Measurements from ENCODE around the gene NUP188. TPM values are rescaled to one million over a fixed set of nuclear protein-coding genes. Genes with fewer than 3 reads are reported as not detected.
"Not testable (repeated sequence)": the region's sequence is repeated elsewhere in the genome, so short reads cannot be mapped to it uniquely, and the experiment has no call there.

Gene NUP188
- total RNA-seq, 2 donors from 2014 or later = 75.7 to 106 TPM

DNA sequence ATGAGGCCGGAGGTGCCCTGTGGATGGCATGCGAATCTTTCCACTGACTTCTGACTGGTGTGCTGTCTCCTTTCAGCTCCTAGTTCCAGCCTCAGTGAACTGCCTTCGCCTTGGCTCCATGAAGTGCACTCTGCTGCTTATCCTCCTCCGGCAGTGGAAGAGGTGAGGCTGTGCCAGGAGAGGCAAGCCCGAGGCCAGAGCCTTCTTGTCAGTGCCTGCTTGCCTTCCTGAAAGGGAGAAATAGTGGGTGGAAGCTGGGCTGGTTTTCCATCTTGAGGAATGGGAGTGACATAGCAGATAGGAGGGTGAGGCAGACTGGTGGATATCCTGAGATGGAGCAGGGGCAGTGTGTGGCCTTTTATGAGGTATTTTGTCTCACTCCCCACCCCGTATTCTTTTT, 51.0 kb downstream of the NUP188 start:
- H3K4me1 ChIP-seq (ENCODE audit: control insufficient read depth in 1 of 2, low read depth in 2 of 2) = no peaks in the 10 kb centered on the region
- H3K27ac ChIP-seq = no peak overlapping the region
- no peak overlapping the region for H3K4me3 ChIP-seq
- H3K9me3 ChIP-seq = no peaks in the 10 kb centered on the region
- H3K36me3 ChIP-seq = peaks cover 80% of the 10 kb centered on the region
- H3K27me3 ChIP-seq (replicated peaks; ENCODE audit: insufficient read depth) = no peaks in the 10 kb centered on the region
- ATAC-seq (ENCODE audit: insufficient number of reproducible peaks, low FRiP score, low read depth) (no peak), DNase-seq (ENCODE audit: low spot score) (no peak)
- TF ChIP-seq, protein P1, sequence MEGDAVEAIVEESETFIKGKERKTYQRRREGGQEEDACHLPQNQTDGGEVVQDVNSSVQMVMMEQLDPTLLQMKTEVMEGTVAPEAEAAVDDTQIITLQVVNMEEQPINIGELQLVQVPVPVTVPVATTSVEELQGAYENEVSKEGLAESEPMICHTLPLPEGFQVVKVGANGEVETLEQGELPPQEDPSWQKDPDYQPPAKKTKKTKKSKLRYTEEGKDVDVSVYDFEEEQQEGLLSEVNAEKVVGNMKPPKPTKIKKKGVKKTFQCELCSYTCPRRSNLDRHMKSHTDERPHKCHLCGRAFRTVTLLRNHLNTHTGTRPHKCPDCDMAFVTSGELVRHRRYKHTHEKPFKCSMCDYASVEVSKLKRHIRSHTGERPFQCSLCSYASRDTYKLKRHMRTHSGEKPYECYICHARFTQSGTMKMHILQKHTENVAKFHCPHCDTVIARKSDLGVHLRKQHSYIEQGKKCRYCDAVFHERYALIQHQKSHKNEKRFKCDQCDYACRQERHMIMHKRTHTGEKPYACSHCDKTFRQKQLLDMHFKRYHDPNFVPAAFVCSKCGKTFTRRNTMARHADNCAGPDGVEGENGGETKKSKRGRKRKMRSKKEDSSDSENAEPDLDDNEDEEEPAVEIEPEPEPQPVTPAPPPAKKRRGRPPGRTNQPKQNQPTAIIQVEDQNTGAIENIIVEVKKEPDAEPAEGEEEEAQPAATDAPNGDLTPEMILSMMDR (IDR thresholded peaks at IDR 0.05) = no peak

DNA sequence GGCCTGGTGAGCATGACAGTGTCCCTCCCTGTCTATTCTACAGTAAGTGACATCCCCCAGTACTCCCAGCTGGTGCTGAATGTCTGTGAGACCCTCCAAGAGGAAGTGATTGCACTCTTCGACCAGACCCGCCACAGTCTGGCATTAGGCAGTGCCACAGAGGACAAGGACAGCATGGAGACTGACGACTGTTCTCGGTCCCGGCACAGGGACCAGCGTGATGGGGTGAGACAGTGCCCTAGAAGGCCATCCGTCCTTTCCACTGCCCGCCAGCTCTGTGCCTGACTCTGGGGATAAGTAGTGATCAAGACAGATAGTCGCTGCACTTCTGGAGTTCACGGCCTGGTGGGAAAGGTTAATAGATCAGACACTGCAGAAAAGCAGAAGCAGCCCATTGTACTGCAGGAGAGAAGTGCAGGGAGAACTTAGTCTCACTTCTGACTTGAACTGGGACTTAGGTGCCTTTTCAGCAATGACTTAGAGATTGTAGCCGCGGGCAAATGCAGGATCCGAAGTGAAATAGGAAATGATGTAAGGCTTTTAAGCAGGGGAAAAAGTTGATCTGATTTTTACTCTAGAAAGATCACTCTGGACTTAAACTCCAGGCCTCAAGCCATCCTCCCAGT, 52.2 kb downstream of the NUP188 start:
- DNase-seq (ENCODE audit: low spot score) = no peak

DNA sequence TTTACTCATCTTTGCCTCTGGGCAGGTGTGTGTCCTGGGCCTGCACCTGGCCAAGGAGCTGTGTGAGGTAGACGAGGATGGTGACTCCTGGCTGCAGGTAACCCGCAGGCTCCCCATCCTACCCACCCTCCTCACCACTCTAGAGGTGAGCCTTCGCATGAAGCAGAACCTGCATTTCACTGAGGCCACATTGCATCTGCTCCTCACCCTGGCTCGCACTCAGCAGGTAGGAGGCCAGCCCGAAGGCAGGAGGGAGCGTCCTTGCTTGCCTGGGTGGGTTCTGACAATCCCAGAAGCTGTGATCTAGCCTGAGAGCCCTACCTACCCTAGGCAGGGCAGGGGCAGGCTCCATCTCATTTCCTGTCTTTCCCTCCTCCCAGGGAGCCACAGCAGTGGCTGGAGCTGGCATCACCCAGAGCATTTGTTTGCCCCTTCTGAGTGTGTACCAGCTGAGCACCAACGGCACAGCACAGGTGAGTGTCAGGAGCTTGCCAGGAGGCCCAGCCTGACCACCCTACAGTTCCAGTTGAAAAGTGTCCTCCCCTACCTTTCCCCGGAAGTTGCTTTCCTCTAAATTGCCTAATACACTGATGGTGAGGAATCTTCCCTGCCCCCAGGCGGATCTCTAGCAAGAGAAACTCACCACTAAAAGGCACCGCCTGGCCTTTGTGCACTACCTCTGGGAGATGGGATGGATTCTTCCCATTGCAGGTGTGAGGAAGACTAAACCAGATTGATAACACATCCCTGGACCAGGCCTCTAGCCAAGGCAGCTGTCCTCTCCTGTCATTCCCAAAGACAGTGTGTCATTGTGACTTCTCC, 54.2 kb downstream of the NUP188 start:
- Histone ChIP-seq H3K27me3 (replicated peaks; ENCODE audit: insufficient read depth) (no peaks in the 10 kb centered on the region), H3K4me1 (ENCODE audit: control insufficient read depth in 1 of 2, low read depth in 2 of 2) (peaks cover 0 to 7% of the 10 kb centered on the region in 2 donors), H3K27ac (no peak overlapping the region), H3K36me3 (peaks cover 62% of the 10 kb centered on the region), H3K4me3 (no peak overlapping the region), H3K9me3 (no peaks in the 10 kb centered on the region)
- TF ChIP-seq, protein P1 (IDR thresholded peaks at IDR 0.05) = no peak
- no peak for DNase-seq (ENCODE audit: low spot score)
- no peak for ATAC-seq (ENCODE audit: insufficient number of reproducible peaks, low FRiP score, low read depth)

More for the DNA sequence above, 52.2 kb downstream of the NUP188 start:
- Histone ChIP-seq H3K27me3 (replicated peaks; ENCODE audit: insufficient read depth) (no peaks in the 10 kb centered on the region), H3K4me1 (ENCODE audit: control insufficient read depth in 1 of 2, low read depth in 2 of 2) (no peaks in the 10 kb centered on the region), H3K9me3 (no peaks in the 10 kb centered on the region), H3K4me3 (no peak overlapping the region), H3K27ac (no peak overlapping the region), H3K36me3 (peaks cover 71% of the 10 kb centered on the region)
- TF ChIP-seq, protein P1 (IDR thresholded peaks at IDR 0.05) = no peak
- ATAC-seq (ENCODE audit: insufficient number of reproducible peaks, low FRiP score, low read depth) = no peak

DNA sequence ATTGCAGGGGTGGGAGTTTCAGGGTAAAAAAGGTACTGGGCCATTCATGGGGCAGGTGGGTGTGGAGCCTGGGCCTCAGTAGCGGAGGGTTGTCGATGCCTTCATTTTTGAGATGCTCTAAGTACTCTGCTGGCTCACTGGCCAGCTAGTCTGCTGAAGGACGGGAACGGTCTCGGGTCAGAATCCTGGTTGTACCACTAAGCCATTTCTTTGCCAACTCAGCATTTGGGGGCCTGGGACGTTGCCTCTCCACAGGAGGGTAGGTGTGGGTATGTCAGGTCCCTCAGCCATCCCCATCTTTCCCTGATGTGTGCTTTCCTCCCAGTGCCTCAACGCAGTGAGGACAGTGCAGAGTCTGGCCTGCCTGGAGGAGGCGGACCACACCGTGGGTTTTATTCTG, 55.5 kb downstream of the NUP188 start:
- Histone ChIP-seq H3K36me3 (peaks cover 55% of the 10 kb centered on the region), H3K27me3 (replicated peaks; ENCODE audit: insufficient read depth) (no peaks in the 10 kb centered on the region), H3K27ac (no peak overlapping the region), H3K4me1 (ENCODE audit: control insufficient read depth in 1 of 2, low read depth in 2 of 2) (peaks cover 12 to 19% of the 10 kb centered on the region in 2 donors), H3K9me3 (no peaks in the 10 kb centered on the region), H3K4me3 (no peak overlapping the region)
- TF ChIP-seq, protein P1 (IDR thresholded peaks at IDR 0.05) = no peak
- ATAC-seq (ENCODE audit: insufficient number of reproducible peaks, low FRiP score, low read depth) (no peak), DNase-seq (ENCODE audit: low spot score) (no peak)

DNA sequence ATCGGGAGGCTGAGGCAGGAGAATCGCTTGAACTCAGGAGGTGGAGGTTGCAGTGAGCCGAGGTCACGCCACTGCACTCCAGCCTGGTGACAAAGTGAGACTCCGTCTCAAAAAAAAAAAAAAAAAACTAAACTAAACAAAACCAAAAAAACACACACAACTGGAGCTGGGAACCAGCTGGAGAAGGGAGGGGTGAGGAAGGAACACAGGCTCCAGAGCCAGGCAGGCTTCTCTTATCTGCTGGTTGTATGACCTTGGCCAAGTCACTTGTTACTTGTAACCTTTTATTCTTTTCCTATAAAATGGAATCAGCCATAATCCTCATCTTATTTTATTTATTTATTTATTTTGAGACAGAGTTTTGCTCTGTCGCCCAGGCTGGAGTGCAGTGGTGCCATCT, 56.7 kb downstream of the NUP188 start:
- not testable (repeated sequence) for DNase-seq (ENCODE audit: low spot score); ATAC-seq (ENCODE audit: insufficient number of reproducible peaks, low FRiP score, low read depth); H3K27me3 ChIP-seq (replicated peaks; ENCODE audit: insufficient read depth); H3K4me3 ChIP-seq; H3K27ac ChIP-seq; H3K9me3 ChIP-seq
- Histone ChIP-seq H3K4me1 (ENCODE audit: control insufficient read depth in 1 of 2, low read depth in 2 of 2) (peaks cover 14 to 25% of the 10 kb centered on the region in 2 donors), H3K36me3 (peaks cover 47% of the 10 kb centered on the region)

All from thoracic aorta (tissue), 2 donors.